ENCODE measurements around the gene CCDC106.

GRCh38 chr19:55636723-55637122 is 11.3 kb upstream of the CCDC106 start:
- TF ChIP-seq CTCF (tag by site-specific recombination; IDR thresholded peaks at IDR 0.05) (no peak), BCL6B (tag by site-specific recombination; IDR thresholded peaks at IDR 0.05) (no peak), REPIN1 (tag by site-specific recombination; IDR thresholded peaks at IDR 0.05; ENCODE audit: low read depth) (no peak), ZBTB44 (tag by site-specific recombination; IDR thresholded peaks at IDR 0.05) (no peak), ZNF529 (tag by site-specific recombination; IDR thresholded peaks at IDR 0.05; ENCODE audit: insufficient replicate concordance) (no peak), ZBTB7A (tag by site-specific recombination; IDR thresholded peaks at IDR 0.05; ENCODE audit: low read depth) (no peak)
